HepG2 (cell line): ENCODE measurements around the gene BCL6. TPM values are rescaled to one million over a fixed set of nuclear protein-coding genes. Genes with fewer than 3 reads are reported as not detected.

Source experiments
- ATAC-seq: fragments of 200-7000 bp; cut with Tn5 transposase; 3 replicates; pipeline ENCODE4 v1.9.1; 2020; ENCODE audit warnings: mild to moderate bottlenecking, moderate library complexity
- BruUV-seq: library from RNA; stranded (reverse); fragments of 400-500 nt; replicated peaks from 2 replicates; lab custom pipeline; 2021; lab: Mats Ljungman, UMichigan
- CTCF ChIA-PET: fragments of 300-600 bp; formaldehyde crosslinking; extraction: SDS; loops from one replicate; lab custom pipeline; 2021; ENCODE audit warnings: low total read pairs, inconsistent platforms, low intra/inter-chr PET ratio; lab: Yijun Ruan, JAX
- POLR2A ChIA-PET: fragments of 350-600 bp; sonication (Branson Sonifier 250); formaldehyde crosslinking; loops from one replicate; lab custom pipeline; 2020; ENCODE audit warnings: antibody characterized with exemption, inconsistent platforms; lab: Yijun Ruan, JAX
- DNase-seq: peaks from one replicate; pipeline ENCODE4 v3.0.0-alpha.2; 2015; ENCODE audit warnings: low spot score
- FAIRE-seq: peaks from 3 replicates; lab custom pipeline; 2011; peaks lifted over from hg19 to GRCh38; lab: Jason Lieb, UNC
- H2AFZ ChIP-seq: one replicate; pipeline ENCODE4 v1.6.1; 2011; ENCODE audit warnings: low read length, inconsistent platforms
- H3K27ac ChIP-seq: fragments of 300-600 bp; 3 replicates; pipeline ENCODE4 v1.8.0; 2011; ENCODE audit warnings: mixed run types, mild to moderate bottlenecking, mixed read lengths, low read length, inconsistent platforms; ENCODE audit not compliant: insufficient read depth; ENCODE audit errors: extremely low read length
- H3K27me3 ChIP-seq, 2 experiments: fragments of 200-600 bp in 1 of 2; 2 replicates in 1 of 2; 3 replicates in 1 of 2; pipeline versions ENCODE4 v1.6.0 to v1.8.0; 2011; ENCODE audit warnings: low read length in 2 of 2, mild to moderate bottlenecking in 2 of 2, moderate library complexity in 2 of 2, inconsistent platforms in 1 of 2; ENCODE audit not compliant: insufficient read depth in 2 of 2, control insufficient read depth in 1 of 2
- H3K36me3 ChIP-seq, 2 experiments: fragments of 200-600 bp in 1 of 2; replicated peaks in 1 of 2; 2 replicates in 1 of 2; 3 replicates in 1 of 2; pipeline versions ENCODE4 v1.5.1 to v1.8.0; 2011; ENCODE audit warnings: low read length in 2 of 2, inconsistent platforms in 1 of 2; ENCODE audit not compliant: insufficient read depth in 2 of 2, control insufficient read depth in 1 of 2
- H3K4me1 ChIP-seq: 2 replicates; pipeline ENCODE4 v1.5.1; 2012; ENCODE audit warnings: low read length, inconsistent platforms; ENCODE audit not compliant: insufficient read depth
- H3K4me2 ChIP-seq: 2 replicates; pipeline ENCODE4 v1.6.0; 2011; ENCODE audit warnings: low read depth, low read length, inconsistent platforms
- H3K4me3 ChIP-seq, 3 experiments: fragments of 200-600 bp in 1 of 3; sonication (generic), shearing (Covaris generic) in 1 of 3; replicated peaks in 1 of 3; 2 replicates each; pipeline ENCODE4 v1.5.1; 2011 to 2016; ENCODE audit warnings: low read length in 3 of 3, inconsistent platforms in 2 of 3, low read depth in 2 of 3, mild to moderate bottlenecking in 2 of 3, control low read depth in 1 of 3, mixed read lengths in 1 of 3; ENCODE audit not compliant: insufficient read depth in 1 of 3
- H3K79me2 ChIP-seq: one replicate; pipeline ENCODE4 v1.6.1; 2011; ENCODE audit warnings: low read length, inconsistent platforms; ENCODE audit not compliant: insufficient read depth
- H3K9ac ChIP-seq: 2 replicates; pipeline ENCODE4 v1.6.0; 2011; ENCODE audit warnings: mild to moderate bottlenecking, low read depth, low read length, inconsistent platforms; ENCODE audit not compliant: insufficient read depth
- H3K9me3 ChIP-seq: 2 replicates; pipeline ENCODE4 v1.5.1; 2012; ENCODE audit warnings: mild to moderate bottlenecking, low read length
- H4K20me1 ChIP-seq: 2 replicates; pipeline ENCODE4 v1.6.0; 2011; ENCODE audit warnings: inconsistent platforms, mild to moderate bottlenecking, low read length, moderate library complexity; ENCODE audit not compliant: insufficient read depth
- ATF7 ChIP-seq, 2 experiments: fragments of 450-650 bp in 1 of 2; sonication (generic) in 1 of 2; formaldehyde crosslinking in 1 of 2; IDR thresholded peaks; 2 replicates each; pipeline versions ENCODE4 v1.4.0 to v1.6.1; 2016 to 2020; ENCODE audit warnings: antibody characterized with exemption in 1 of 2, mild to moderate bottlenecking in 1 of 2, missing genetic modification reagents in 1 of 2
- ELF4 ChIP-seq: sonication (generic); formaldehyde crosslinking; IDR thresholded peaks from 2 replicates; pipeline ENCODE4 v1.5.0; 2020; ENCODE audit warnings: missing genetic modification reagents, mild to moderate bottlenecking, moderate library complexity, borderline replicate concordance
- FOSL2 ChIP-seq: sonication (generic); formaldehyde crosslinking; IDR thresholded peaks from 2 replicates; pipeline ENCODE4 v1.4.0; 2020; ENCODE audit warnings: missing genetic modification reagents
- KDM5B ChIP-seq: sonication (generic); formaldehyde crosslinking; IDR thresholded peaks from 2 replicates; pipeline ENCODE4 v1.4.0; 2020; ENCODE audit warnings: missing genetic modification reagents, mild to moderate bottlenecking, borderline replicate concordance
- MEIS2 ChIP-seq: sonication (generic); formaldehyde crosslinking; IDR thresholded peaks from 2 replicates; pipeline ENCODE4 v1.9.0; 2021; ENCODE audit warnings: mild to moderate bottlenecking, missing genetic modification reagents
- MTA3 ChIP-seq: sonication (generic); formaldehyde crosslinking; IDR thresholded peaks from 2 replicates; pipeline ENCODE4 v1.4.0; 2020; ENCODE audit warnings: missing genetic modification reagents
- NCOA5 ChIP-seq: sonication (generic); formaldehyde crosslinking; IDR thresholded peaks from 2 replicates; pipeline ENCODE4 v1.4.0; 2020; ENCODE audit warnings: missing genetic modification reagents
- ZBTB2 ChIP-seq: sonication (generic); formaldehyde crosslinking; IDR thresholded peaks from 2 replicates; pipeline ENCODE4 v1.8.0; 2022; ENCODE audit warnings: low read depth, missing genetic modification reagents
- ZKSCAN5 ChIP-seq: sonication (generic); formaldehyde crosslinking; IDR thresholded peaks from 2 replicates; pipeline ENCODE4 v1.5.1; 2020; ENCODE audit warnings: mild to moderate bottlenecking, missing genetic modification reagents
- ZMAT3 ChIP-seq: sonication (generic); formaldehyde crosslinking; conservative IDR thresholded peaks from 2 replicates; pipeline ENCODE4 v1.7.0; 2021; ENCODE audit warnings: missing genetic modification reagents
- ZNF12 ChIP-seq: sonication (generic); formaldehyde crosslinking; IDR thresholded peaks from 2 replicates; pipeline ENCODE4 v1.5.0; 2020; ENCODE audit warnings: missing genetic modification reagents
- ZNF570 ChIP-seq: sonication (generic); formaldehyde crosslinking; IDR thresholded peaks from 2 replicates; pipeline ENCODE4 v1.4.0; 2020; ENCODE audit warnings: mild to moderate bottlenecking, missing genetic modification reagents, borderline replicate concordance
- ZNF577 ChIP-seq: sonication (generic); formaldehyde crosslinking; IDR thresholded peaks from 2 replicates; pipeline ENCODE4 v1.4.0; 2020; ENCODE audit warnings: mild to moderate bottlenecking, low read depth, missing genetic modification reagents, borderline replicate concordance
- WGBS: methylation state at CpG from one replicate; pipeline ENCODE4 v1.1.6; 2017; ENCODE audit warnings: low lambda C conversion rate; 5-methylcytosine and 5-hydroxymethylcytosine counted together
- in situ Hi-C: cut with HindIII; loops from 2 replicates; pipeline ENCODE4 v1.10.0; 2017; ENCODE audit warnings: low pct_unique_long_range_greater_than_20kb; ENCODE audit not compliant: extremely low pct_ligation_motif_present
- intact Hi-C: fragments of 100-400 bp; cut with micrococcal nuclease; formaldehyde crosslinking; loops from one replicate; pipeline ENCODE4 v1.10.0; 2022; ENCODE audit not compliant: unreplicated experiment
- polyA plus RNA-seq, 8 experiments: library from polyadenylated mRNA; depleted of rRNA in 3 of 8; stranded (reverse) in 7 of 8; unstranded in 1 of 8; fragments of >200 nt; fragmentation: Illumina TruSeq in 4 of 8; extraction: Trizol in 4 of 8; gene quantifications; 2 replicates each; pipeline versions ENCODE4 v1.2.1 to v1.2.3, GENCODE V29; 2011 to 2016; ENCODE audit warnings: low read depth in 4 of 8, missing spikeins in 1 of 8, mixed read lengths in 1 of 8; ENCODE audit not compliant: insufficient read depth in 1 of 8
- total RNA-seq, 5 experiments: library from RNA; depleted of rRNA; stranded (reverse); fragments of >200 nt; fragmentation: Illumina TruSeq; extraction: Trizol; gene quantifications; 2 replicates each; pipeline ENCODE4 v1.2.3, GENCODE V29; 2016; ENCODE audit warnings: low read depth in 1 of 5
- TF ChIP-seq, protein P1 (sequence below): sonication (generic); formaldehyde crosslinking; IDR thresholded peaks from 2 replicates; pipeline ENCODE4 v1.4.0; 2020; ENCODE audit warnings: missing genetic modification reagents
- TF ChIP-seq, protein P2 (sequence below): sonication (generic); formaldehyde crosslinking; IDR thresholded peaks from 2 replicates; pipeline ENCODE4 v1.4.0; 2020; ENCODE audit warnings: missing genetic modification reagents, borderline replicate concordance

Gene BCL6
- total and polyA plus RNA-seq, 2 of the 13 experiments (the other 11 are each of a cell fraction or from before 2014, with no cell fraction given): 21.2 to 53.7 TPM

DNA sequence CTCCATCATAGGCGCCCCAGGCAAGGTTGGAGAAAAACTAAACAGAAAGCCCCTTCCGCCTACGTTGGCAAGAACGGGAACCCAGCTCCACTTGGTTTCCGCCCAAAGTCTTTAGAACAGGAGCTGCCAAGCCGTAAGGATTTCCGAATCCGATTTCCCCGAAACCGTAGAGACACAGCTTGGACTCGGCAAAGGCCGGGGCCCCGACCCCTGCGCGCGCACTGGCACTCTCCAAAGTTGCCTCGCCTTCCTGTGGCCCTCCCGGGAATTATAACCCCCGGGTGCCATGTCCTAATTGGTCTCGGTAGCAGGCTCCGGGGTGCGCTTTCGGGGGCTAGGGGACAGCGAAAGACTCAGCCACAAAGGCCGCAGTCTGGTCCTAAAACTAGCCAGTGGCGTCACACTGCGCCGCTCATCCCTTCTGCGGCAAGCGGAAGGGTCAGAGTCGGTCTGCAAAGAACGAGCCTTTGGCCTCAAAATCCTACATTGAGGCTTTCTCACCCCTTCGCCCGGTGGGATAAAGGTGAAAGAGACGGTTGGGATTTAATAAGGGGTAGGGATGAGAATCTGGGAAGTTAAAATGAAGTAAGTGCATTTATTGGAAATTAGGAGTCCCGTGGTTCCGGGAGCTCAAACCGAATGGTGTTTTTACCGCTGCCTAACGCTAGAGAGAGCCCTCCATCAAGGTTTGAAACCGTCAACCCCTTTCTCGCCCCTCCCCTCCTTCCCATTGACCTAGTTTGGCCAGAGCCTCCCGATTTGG lies 6.8 kb downstream of the BCL6 start:
- H3K9me3 ChIP-seq: no peaks in the 10 kb centered on the region
- FAIRE-seq: peak; percentile 21
- no peaks in the 10 kb centered on the region for H3K27me3 ChIP-seq
- in situ Hi-C loops: loop anchor here (25.0 kb wide), 3 partner anchors 674 to 999 kb away; no protein-coding TSS in a partner anchor
- H3K9ac ChIP-seq: peak overlapping the region; percentile 99
- ChIA-PET CTCF (interaction anchor here (1.3 to 3.5 kb wide), 3 partner anchors 1216 to 1310 kb away, joined by 3 to 16 read pairs (median 8); no protein-coding TSS in a partner anchor), POLR2A (interaction anchor here (0.7 to 5.7 kb wide), 10 partner anchors 12 to 1142 kb away, joined by 3 to 31 read pairs (median 4); partner anchors contain the start of gene LPP)
- DNase-seq: peak; percentile 72
- intact Hi-C loops: loop anchor here (2.0 to 5.0 kb wide), 2 partner anchors 1099 to 1410 kb away; no protein-coding TSS in a partner anchor
- peak overlapping the region; percentile 95 for H3K4me2 ChIP-seq
- peak overlapping the region; percentile 100 for H3K27ac ChIP-seq
- ATAC-seq: peak; percentile 33
- WGBS: 54% methylated on average over 40 of the region's 43 CpGs
- H2AFZ ChIP-seq: no peak overlapping the region
- H3K79me2 ChIP-seq: peaks cover 98% of the 10 kb centered on the region
- H3K4me3 ChIP-seq: peak overlapping the region; percentile 45 to 99 (median 98)
- BruUV-seq: no TSS peak
- peaks cover 92% of the 10 kb centered on the region for H4K20me1 ChIP-seq
- peaks cover 57% of the 10 kb centered on the region for H3K4me1 ChIP-seq
- H3K36me3 ChIP-seq: peaks cover 3 to 17% of the 10 kb centered on the region in 2 experiments
- no peak for TF ChIP-seq ZNF577
- no peak for TF ChIP-seq ZBTB2
- TF ChIP-seq NCOA5 (CRISPR knock-in tag): no peak
- TF ChIP-seq ATF7 (IDR thresholded peaks at IDR 0.05): no peak
- TF ChIP-seq ATF7 (CRISPR knock-in tag; IDR thresholded peaks at IDR 0.05): no peak
- TF ChIP-seq ZNF12 (CRISPR knock-in tag): no peak
- TF ChIP-seq, protein P1, sequence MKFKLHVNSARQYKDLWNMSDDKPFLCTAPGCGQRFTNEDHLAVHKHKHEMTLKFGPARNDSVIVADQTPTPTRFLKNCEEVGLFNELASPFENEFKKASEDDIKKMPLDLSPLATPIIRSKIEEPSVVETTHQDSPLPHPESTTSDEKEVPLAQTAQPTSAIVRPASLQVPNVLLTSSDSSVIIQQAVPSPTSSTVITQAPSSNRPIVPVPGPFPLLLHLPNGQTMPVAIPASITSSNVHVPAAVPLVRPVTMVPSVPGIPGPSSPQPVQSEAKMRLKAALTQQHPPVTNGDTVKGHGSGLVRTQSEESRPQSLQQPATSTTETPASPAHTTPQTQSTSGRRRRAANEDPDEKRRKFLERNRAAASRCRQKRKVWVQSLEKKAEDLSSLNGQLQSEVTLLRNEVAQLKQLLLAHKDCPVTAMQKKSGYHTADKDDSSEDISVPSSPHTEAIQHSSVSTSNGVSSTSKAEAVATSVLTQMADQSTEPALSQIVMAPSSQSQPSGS (CRISPR knock-in tag): 0 out of 2 replicates have a peak, but pooled peaks have one; percentile 36
- no peak for TF ChIP-seq ZMAT3 (CRISPR knock-in tag)
- no peak for TF ChIP-seq ZKSCAN5
- TF ChIP-seq FOSL2 (CRISPR knock-in tag): no peak; the same call in 1 of the 2 replicates
- no peak for TF ChIP-seq ZNF570 (CRISPR knock-in tag)
- TF ChIP-seq, protein P2, sequence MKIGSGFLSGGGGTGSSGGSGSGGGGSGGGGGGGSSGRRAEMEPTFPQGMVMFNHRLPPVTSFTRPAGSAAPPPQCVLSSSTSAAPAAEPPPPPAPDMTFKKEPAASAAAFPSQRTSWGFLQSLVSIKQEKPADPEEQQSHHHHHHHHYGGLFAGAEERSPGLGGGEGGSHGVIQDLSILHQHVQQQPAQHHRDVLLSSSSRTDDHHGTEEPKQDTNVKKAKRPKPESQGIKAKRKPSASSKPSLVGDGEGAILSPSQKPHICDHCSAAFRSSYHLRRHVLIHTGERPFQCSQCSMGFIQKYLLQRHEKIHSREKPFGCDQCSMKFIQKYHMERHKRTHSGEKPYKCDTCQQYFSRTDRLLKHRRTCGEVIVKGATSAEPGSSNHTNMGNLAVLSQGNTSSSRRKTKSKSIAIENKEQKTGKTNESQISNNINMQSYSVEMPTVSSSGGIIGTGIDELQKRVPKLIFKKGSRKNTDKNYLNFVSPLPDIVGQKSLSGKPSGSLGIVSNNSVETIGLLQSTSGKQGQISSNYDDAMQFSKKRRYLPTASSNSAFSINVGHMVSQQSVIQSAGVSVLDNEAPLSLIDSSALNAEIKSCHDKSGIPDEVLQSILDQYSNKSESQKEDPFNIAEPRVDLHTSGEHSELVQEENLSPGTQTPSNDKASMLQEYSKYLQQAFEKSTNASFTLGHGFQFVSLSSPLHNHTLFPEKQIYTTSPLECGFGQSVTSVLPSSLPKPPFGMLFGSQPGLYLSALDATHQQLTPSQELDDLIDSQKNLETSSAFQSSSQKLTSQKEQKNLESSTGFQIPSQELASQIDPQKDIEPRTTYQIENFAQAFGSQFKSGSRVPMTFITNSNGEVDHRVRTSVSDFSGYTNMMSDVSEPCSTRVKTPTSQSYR: peak; percentile 87
- no peak for TF ChIP-seq MTA3 (CRISPR knock-in tag)
- TF ChIP-seq MEIS2 (CRISPR knock-in tag): no peak
- no peak for TF ChIP-seq ELF4 (CRISPR knock-in tag)
- TF ChIP-seq KDM5B (CRISPR knock-in tag): no peak
